Glutamatergic neuron (in vitro differentiated cells): Measurements from ENCODE around the gene BDKRB1. TPM values are rescaled to one million over a fixed set of nuclear protein-coding genes. Genes with fewer than 3 reads are reported as not detected.

Experiments
- DNase-seq: peaks from one replicate; pipeline ENCODE4 v3.0.0; 2022
- H3K27ac Mint-ChIP-seq: one replicate; pipeline ENCODE4 v1.8.0; 2020; ENCODE audit warnings: mild to moderate bottlenecking, mixed read lengths, inconsistent platforms; ENCODE audit not compliant: unreplicated experiment
- H3K27me3 Mint-ChIP-seq: one replicate; pipeline ENCODE4 v1.8.0; 2020; ENCODE audit warnings: mild to moderate bottlenecking, moderate library complexity, mixed read lengths, inconsistent platforms; ENCODE audit not compliant: unreplicated experiment
- H3K36me3 Mint-ChIP-seq: one replicate; pipeline ENCODE4 v1.8.0; 2020; ENCODE audit warnings: mild to moderate bottlenecking, mixed read lengths, inconsistent platforms; ENCODE audit not compliant: unreplicated experiment
- H3K4me1 Mint-ChIP-seq: one replicate; pipeline ENCODE4 v1.8.0; 2020; ENCODE audit warnings: mild to moderate bottlenecking, low read depth, mixed read lengths, inconsistent platforms; ENCODE audit not compliant: unreplicated experiment
- H3K4me3 Mint-ChIP-seq: one replicate; pipeline ENCODE4 v1.8.0; 2020; ENCODE audit warnings: mild to moderate bottlenecking, mixed read lengths, inconsistent platforms; ENCODE audit not compliant: unreplicated experiment
- H3K9me3 Mint-ChIP-seq: one replicate; pipeline ENCODE4 v1.8.0; 2020; ENCODE audit warnings: mild to moderate bottlenecking, moderate library complexity, mixed read lengths, inconsistent platforms; ENCODE audit not compliant: unreplicated experiment
- total RNA-seq: library from RNA; stranded (reverse); fragmentation: NEBNext Ultra II Directional; extraction: Animal tissue kit (Norgen Biotek cat#: 25700); gene quantifications from one replicate; pipeline ENCODE4 v1.2.1, GENCODE V29; 2021; ENCODE audit not compliant: unreplicated experiment
- TF ChIP-seq, protein P1 (sequence below): fragments of 200-600 bp; sonication (generic); IDR thresholded peaks from one replicate; pipeline ENCODE4 v1.5.0; 2021; ENCODE audit not compliant: partially characterized antibody, unreplicated experiment

The BDKRB1 gene
- total RNA-seq, 1 donor from 2014 or later: not detected

DNA sequence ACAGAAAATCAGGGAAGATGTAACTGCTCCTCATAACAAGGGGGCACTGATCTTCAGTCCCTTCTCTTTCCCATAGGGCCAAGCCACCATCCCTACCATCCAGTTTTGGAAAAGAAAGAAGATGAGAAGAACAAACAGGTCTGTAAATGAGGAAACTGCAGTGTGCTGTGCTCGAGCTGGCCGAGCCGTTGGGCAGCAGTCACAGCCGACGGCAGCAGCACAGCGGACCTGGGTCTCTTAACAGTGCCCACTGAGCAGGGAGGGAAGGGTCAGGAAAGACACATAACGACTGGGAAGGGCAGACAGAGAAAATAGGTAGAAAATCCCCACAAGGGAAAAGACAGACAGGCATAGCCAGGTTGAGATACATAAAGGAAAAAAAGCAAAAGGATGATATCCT lies 38.2 kb downstream of the BDKRB1 start:
- H3K4me3 Mint-ChIP-seq: no peak overlapping the region
- TF ChIP-seq, protein P1, sequence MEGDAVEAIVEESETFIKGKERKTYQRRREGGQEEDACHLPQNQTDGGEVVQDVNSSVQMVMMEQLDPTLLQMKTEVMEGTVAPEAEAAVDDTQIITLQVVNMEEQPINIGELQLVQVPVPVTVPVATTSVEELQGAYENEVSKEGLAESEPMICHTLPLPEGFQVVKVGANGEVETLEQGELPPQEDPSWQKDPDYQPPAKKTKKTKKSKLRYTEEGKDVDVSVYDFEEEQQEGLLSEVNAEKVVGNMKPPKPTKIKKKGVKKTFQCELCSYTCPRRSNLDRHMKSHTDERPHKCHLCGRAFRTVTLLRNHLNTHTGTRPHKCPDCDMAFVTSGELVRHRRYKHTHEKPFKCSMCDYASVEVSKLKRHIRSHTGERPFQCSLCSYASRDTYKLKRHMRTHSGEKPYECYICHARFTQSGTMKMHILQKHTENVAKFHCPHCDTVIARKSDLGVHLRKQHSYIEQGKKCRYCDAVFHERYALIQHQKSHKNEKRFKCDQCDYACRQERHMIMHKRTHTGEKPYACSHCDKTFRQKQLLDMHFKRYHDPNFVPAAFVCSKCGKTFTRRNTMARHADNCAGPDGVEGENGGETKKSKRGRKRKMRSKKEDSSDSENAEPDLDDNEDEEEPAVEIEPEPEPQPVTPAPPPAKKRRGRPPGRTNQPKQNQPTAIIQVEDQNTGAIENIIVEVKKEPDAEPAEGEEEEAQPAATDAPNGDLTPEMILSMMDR: no peak
- DNase-seq: no peak
- H3K36me3 Mint-ChIP-seq: no peaks in the 10 kb centered on the region
- H3K4me1 Mint-ChIP-seq: peaks cover 3% of the 10 kb centered on the region
- H3K9me3 Mint-ChIP-seq: no peaks in the 10 kb centered on the region
- peaks cover 1% of the 10 kb centered on the region for H3K27me3 Mint-ChIP-seq
- H3K27ac Mint-ChIP-seq: no peak overlapping the region

DNA sequence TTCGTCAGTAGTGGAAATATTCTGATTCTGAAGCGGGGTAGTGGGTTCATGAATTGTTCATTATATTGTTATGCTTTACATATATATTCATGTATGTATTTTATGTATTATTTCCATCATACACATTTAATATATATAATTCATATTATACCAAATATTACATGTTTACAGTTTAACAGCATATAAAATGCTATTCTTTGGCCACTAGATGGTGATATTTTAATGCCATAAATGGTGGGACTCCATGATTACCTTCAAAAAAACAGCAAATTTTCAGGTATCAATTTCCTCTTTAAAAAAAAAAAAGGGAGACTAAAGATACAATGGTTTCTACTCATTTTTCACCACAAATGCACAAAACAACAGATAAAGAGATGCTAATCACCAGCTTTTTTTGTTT lies 41.0 kb downstream of the BDKRB1 start:
- H3K4me1 Mint-ChIP-seq: peaks cover 8% of the 10 kb centered on the region
- H3K9me3 Mint-ChIP-seq: no peaks in the 10 kb centered on the region
- H3K4me3 Mint-ChIP-seq: no peak overlapping the region
- no peak for DNase-seq
- peaks cover 1% of the 10 kb centered on the region for H3K27me3 Mint-ChIP-seq
- TF ChIP-seq, protein P1: peak; percentile 66
- H3K36me3 Mint-ChIP-seq: no peaks in the 10 kb centered on the region
- no peak overlapping the region for H3K27ac Mint-ChIP-seq

DNA sequence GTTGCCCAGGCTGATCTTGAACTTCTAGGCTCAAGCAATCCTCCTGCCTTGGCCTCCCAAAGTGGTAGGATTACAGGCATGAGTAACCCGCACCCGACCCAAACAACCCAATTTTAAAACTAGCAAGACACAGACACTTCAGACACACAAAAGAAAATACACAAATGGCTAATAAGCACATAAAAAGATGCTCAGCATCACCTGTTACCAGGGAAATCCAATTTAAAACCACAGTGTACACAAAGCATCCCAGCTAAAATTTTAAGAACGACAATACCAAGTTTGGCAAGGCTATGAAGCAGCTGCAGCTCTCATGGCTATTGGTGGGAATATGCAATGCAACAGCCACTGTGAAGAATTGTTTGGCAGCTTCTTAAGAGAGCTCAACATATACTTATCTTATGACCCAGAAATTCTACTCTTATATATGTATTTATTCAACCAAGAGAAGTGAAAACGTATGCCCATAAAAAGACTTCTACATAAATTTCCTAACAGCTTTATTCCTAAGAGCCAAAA lies 42.0 kb downstream of the BDKRB1 start:
- Mint-ChIP-seq H3K27ac (no peak overlapping the region), H3K36me3 (no peaks in the 10 kb centered on the region), H3K27me3 (peaks cover 1% of the 10 kb centered on the region), H3K9me3 (no peaks in the 10 kb centered on the region), H3K4me3 (no peak overlapping the region), H3K4me1 (peaks cover 8% of the 10 kb centered on the region)
- DNase-seq: no peak
- TF ChIP-seq, protein P1: no peak

DNA sequence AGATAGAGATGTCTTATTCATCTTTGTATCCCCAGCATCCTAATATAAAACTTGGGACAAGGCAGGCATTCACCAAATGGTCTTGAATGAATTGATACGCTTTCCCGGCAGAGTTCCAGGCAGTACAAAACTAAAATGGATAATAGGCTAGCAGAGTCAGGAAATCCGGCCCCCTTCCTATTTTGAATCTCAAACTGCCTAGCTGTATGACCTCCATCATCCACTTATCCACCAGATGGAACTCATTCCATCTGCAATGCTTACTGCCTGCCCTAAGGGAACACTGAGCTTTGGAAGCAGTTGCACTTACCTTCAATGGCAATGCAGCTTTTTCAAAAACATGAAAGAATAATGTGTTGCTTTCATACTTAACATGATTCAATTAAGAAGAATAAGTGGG lies 43.4 kb downstream of the BDKRB1 start:
- Mint-ChIP-seq H3K4me1 (peaks cover 16% of the 10 kb centered on the region), H3K9me3 (no peaks in the 10 kb centered on the region), H3K27me3 (peaks cover under 1% of the 10 kb centered on the region), H3K36me3 (no peaks in the 10 kb centered on the region), H3K27ac (peak overlapping the region; percentile 60), H3K4me3 (no peak overlapping the region)
- TF ChIP-seq, protein P1: no peak
- no peak for DNase-seq

DNA sequence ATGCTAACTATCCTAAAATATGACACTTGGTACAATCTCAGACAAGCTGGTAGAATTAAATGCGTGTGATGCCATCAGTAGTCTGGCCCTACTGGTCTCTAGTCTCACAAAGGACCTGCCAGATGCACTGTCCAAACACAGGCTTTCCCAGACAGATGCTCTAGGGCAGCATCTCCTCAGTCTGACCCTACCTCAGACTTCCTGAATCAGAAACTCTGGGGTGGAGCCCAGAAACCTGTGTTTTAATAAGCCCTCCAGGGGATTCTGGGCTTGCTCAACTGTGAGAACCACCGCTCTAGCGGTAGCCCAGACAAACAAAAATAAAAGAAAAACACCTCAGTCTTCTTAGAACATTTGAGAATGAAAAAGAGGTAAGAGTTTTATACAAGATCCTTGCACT lies 48.0 kb downstream of the BDKRB1 start:
- no peaks in the 10 kb centered on the region for H3K27me3 Mint-ChIP-seq
- H3K4me3 Mint-ChIP-seq: no peak overlapping the region
- peak; percentile 25 for DNase-seq
- no peaks in the 10 kb centered on the region for H3K9me3 Mint-ChIP-seq
- peaks cover 16% of the 10 kb centered on the region for H3K4me1 Mint-ChIP-seq
- H3K27ac Mint-ChIP-seq: peak overlapping the region; percentile 50
- TF ChIP-seq, protein P1: no peak
- no peaks in the 10 kb centered on the region for H3K36me3 Mint-ChIP-seq
